PC-9 (cell line): ENCODE measurements around the gene CLK4.

ENCODE experiments used
- CTCF ChIP-seq: fragments of 200-600 bp; sonication (generic); conservative IDR thresholded peaks from 2 replicates; pipeline ENCODE4 v1.6.1; 2017; ENCODE audit warnings: mixed run types, antibody characterized with exemption, mild to moderate bottlenecking, moderate library complexity
- EZH2 ChIP-seq: fragments of 200-600 bp; sonication (generic); IDR thresholded peaks from 2 replicates; pipeline ENCODE4 v1.8.0; 2017; ENCODE audit warnings: antibody characterized with exemption, low read depth

- no peak for TF ChIP-seq CTCF
- TF ChIP-seq EZH2 = no peak
These were observed 37.3 kb upstream of the CLK4 start for GRCh38 chr5:178664141-178664540.
